HepG2 (cell line): Measurements from ENCODE around the gene TEDC2. TPM values are rescaled to one million over a fixed set of nuclear protein-coding genes. Genes with fewer than 3 reads are reported as not detected.

Experiments used
- ATAC-seq: fragments of 200-7000 bp; cut with Tn5 transposase; 3 replicates; pipeline ENCODE4 v1.9.1; 2020; ENCODE audit warnings: mild to moderate bottlenecking, moderate library complexity
- BruUV-seq: library from RNA; stranded (reverse); fragments of 400-500 nt; replicated peaks from 2 replicates; lab custom pipeline; 2021; lab: Mats Ljungman, UMichigan
- CTCF ChIA-PET: fragments of 300-600 bp; formaldehyde crosslinking; extraction: SDS; loops from one replicate; lab custom pipeline; 2021; ENCODE audit warnings: low total read pairs, inconsistent platforms, low intra/inter-chr PET ratio; lab: Yijun Ruan, JAX
- POLR2A ChIA-PET: fragments of 350-600 bp; sonication (Branson Sonifier 250); formaldehyde crosslinking; loops from one replicate; lab custom pipeline; 2020; ENCODE audit warnings: antibody characterized with exemption, inconsistent platforms; lab: Yijun Ruan, JAX
- DNase-seq: peaks from one replicate; pipeline ENCODE4 v3.0.0-alpha.2; 2015; ENCODE audit warnings: low spot score
- FAIRE-seq: peaks from 3 replicates; lab custom pipeline; 2011; peaks lifted over from hg19 to GRCh38; lab: Jason Lieb, UNC
- H2AFZ ChIP-seq: one replicate; pipeline ENCODE4 v1.6.1; 2011; ENCODE audit warnings: low read length, inconsistent platforms
- H3K27ac ChIP-seq: fragments of 300-600 bp; 3 replicates; pipeline ENCODE4 v1.8.0; 2011; ENCODE audit warnings: mixed run types, mild to moderate bottlenecking, mixed read lengths, low read length, inconsistent platforms; ENCODE audit not compliant: insufficient read depth; ENCODE audit errors: extremely low read length
- H3K27me3 ChIP-seq, 2 experiments: fragments of 200-600 bp in 1 of 2; 2 replicates in 1 of 2; 3 replicates in 1 of 2; pipeline versions ENCODE4 v1.6.0 to v1.8.0; 2011; ENCODE audit warnings: low read length in 2 of 2, mild to moderate bottlenecking in 2 of 2, moderate library complexity in 2 of 2, inconsistent platforms in 1 of 2; ENCODE audit not compliant: insufficient read depth in 2 of 2, control insufficient read depth in 1 of 2
- H3K36me3 ChIP-seq, 2 experiments: fragments of 200-600 bp in 1 of 2; replicated peaks in 1 of 2; 2 replicates in 1 of 2; 3 replicates in 1 of 2; pipeline versions ENCODE4 v1.5.1 to v1.8.0; 2011; ENCODE audit warnings: low read length in 2 of 2, inconsistent platforms in 1 of 2; ENCODE audit not compliant: insufficient read depth in 2 of 2, control insufficient read depth in 1 of 2
- H3K4me1 ChIP-seq: 2 replicates; pipeline ENCODE4 v1.5.1; 2012; ENCODE audit warnings: low read length, inconsistent platforms; ENCODE audit not compliant: insufficient read depth
- H3K4me2 ChIP-seq: 2 replicates; pipeline ENCODE4 v1.6.0; 2011; ENCODE audit warnings: low read depth, low read length, inconsistent platforms
- H3K4me3 ChIP-seq, 3 experiments: fragments of 200-600 bp in 1 of 3; sonication (generic), shearing (Covaris generic) in 1 of 3; replicated peaks in 1 of 3; 2 replicates each; pipeline ENCODE4 v1.5.1; 2011 to 2016; ENCODE audit warnings: low read length in 3 of 3, inconsistent platforms in 2 of 3, low read depth in 2 of 3, mild to moderate bottlenecking in 2 of 3, control low read depth in 1 of 3, mixed read lengths in 1 of 3; ENCODE audit not compliant: insufficient read depth in 1 of 3
- H3K79me2 ChIP-seq: one replicate; pipeline ENCODE4 v1.6.1; 2011; ENCODE audit warnings: low read length, inconsistent platforms; ENCODE audit not compliant: insufficient read depth
- H3K9ac ChIP-seq: 2 replicates; pipeline ENCODE4 v1.6.0; 2011; ENCODE audit warnings: mild to moderate bottlenecking, low read depth, low read length, inconsistent platforms; ENCODE audit not compliant: insufficient read depth
- H3K9me3 ChIP-seq: 2 replicates; pipeline ENCODE4 v1.5.1; 2012; ENCODE audit warnings: mild to moderate bottlenecking, low read length
- H4K20me1 ChIP-seq: 2 replicates; pipeline ENCODE4 v1.6.0; 2011; ENCODE audit warnings: inconsistent platforms, mild to moderate bottlenecking, low read length, moderate library complexity; ENCODE audit not compliant: insufficient read depth
- CEBPB ChIP-seq: IDR thresholded peaks from 2 replicates; pipeline ENCODE4 v1.6.1; 2011; ENCODE audit warnings: low read depth, low read length, improper control_type of control experiment, borderline replicate concordance
- EP300 ChIP-seq, 3 experiments: sonication (generic) in 1 of 3; formaldehyde crosslinking in 1 of 3; IDR thresholded peaks; 2 replicates each; pipeline versions ENCODE4 v1.5.1 to v1.6.1; 2011 to 2020; ENCODE audit warnings: low read depth in 2 of 3, low read length in 2 of 3, borderline replicate concordance in 1 of 3, improper control_type of control experiment in 1 of 3, mild to moderate bottlenecking in 1 of 3, missing genetic modification reagents in 1 of 3, moderate library complexity in 1 of 3
- HOXA7 ChIP-seq: sonication (generic); formaldehyde crosslinking; IDR thresholded peaks from 2 replicates; pipeline ENCODE4 v1.8.1; 2022; ENCODE audit warnings: mild to moderate bottlenecking, missing genetic modification reagents, moderate library complexity
- MED1 ChIP-seq: sonication (generic); formaldehyde crosslinking; IDR thresholded peaks from 2 replicates; pipeline ENCODE4 v1.4.0; 2020; ENCODE audit warnings: missing genetic modification reagents
- NCOA5 ChIP-seq: sonication (generic); formaldehyde crosslinking; IDR thresholded peaks from 2 replicates; pipeline ENCODE4 v1.4.0; 2020; ENCODE audit warnings: missing genetic modification reagents
- NR2C2 ChIP-seq: sonication (generic); formaldehyde crosslinking; IDR thresholded peaks from 2 replicates; pipeline ENCODE4 v1.4.0; 2020; ENCODE audit warnings: missing genetic modification reagents, mild to moderate bottlenecking, moderate library complexity, borderline replicate concordance
- SALL1 ChIP-seq: sonication (generic); formaldehyde crosslinking; IDR thresholded peaks from 2 replicates; pipeline ENCODE4 v1.8.0; 2022; ENCODE audit warnings: mild to moderate bottlenecking, missing genetic modification reagents
- SOX5 ChIP-seq: IDR thresholded peaks from 2 replicates; pipeline ENCODE4 v1.6.1; 2016; ENCODE audit warnings: borderline replicate concordance
- SOX6 ChIP-seq, 2 experiments: fragments of 450-650 bp in 1 of 2; sonication (generic) in 1 of 2; formaldehyde crosslinking in 1 of 2; IDR thresholded peaks; 2 replicates each; pipeline versions ENCODE4 v1.4.0 to v1.6.1; 2017 to 2020; ENCODE audit warnings: antibody characterized with exemption in 1 of 2, mild to moderate bottlenecking in 1 of 2, missing genetic modification reagents in 1 of 2
- ZNF225 ChIP-seq: sonication (generic); formaldehyde crosslinking; IDR thresholded peaks from 2 replicates; pipeline ENCODE4 v1.4.0; 2020; ENCODE audit warnings: mild to moderate bottlenecking, missing genetic modification reagents
- ZNF296 ChIP-seq: sonication (generic); formaldehyde crosslinking; conservative IDR thresholded peaks from 2 replicates; pipeline ENCODE4 v1.5.0; 2020; ENCODE audit warnings: mild to moderate bottlenecking, missing genetic modification reagents
- WGBS: methylation state at CpG from one replicate; pipeline ENCODE4 v1.1.6; 2017; ENCODE audit warnings: low lambda C conversion rate; 5-methylcytosine and 5-hydroxymethylcytosine counted together
- in situ Hi-C: cut with HindIII; loops from 2 replicates; pipeline ENCODE4 v1.10.0; 2017; ENCODE audit warnings: low pct_unique_long_range_greater_than_20kb; ENCODE audit not compliant: extremely low pct_ligation_motif_present
- intact Hi-C: fragments of 100-400 bp; cut with micrococcal nuclease; formaldehyde crosslinking; loops from one replicate; pipeline ENCODE4 v1.10.0; 2022; ENCODE audit not compliant: unreplicated experiment
- polyA plus RNA-seq, 8 experiments: library from polyadenylated mRNA; depleted of rRNA in 3 of 8; stranded (reverse) in 7 of 8; unstranded in 1 of 8; fragments of >200 nt; fragmentation: Illumina TruSeq in 4 of 8; extraction: Trizol in 4 of 8; gene quantifications; 2 replicates each; pipeline versions ENCODE4 v1.2.1 to v1.2.3, GENCODE V29; 2011 to 2016; ENCODE audit warnings: low read depth in 4 of 8, missing spikeins in 1 of 8, mixed read lengths in 1 of 8; ENCODE audit not compliant: insufficient read depth in 1 of 8
- total RNA-seq, 5 experiments: library from RNA; depleted of rRNA; stranded (reverse); fragments of >200 nt; fragmentation: Illumina TruSeq; extraction: Trizol; gene quantifications; 2 replicates each; pipeline ENCODE4 v1.2.3, GENCODE V29; 2016; ENCODE audit warnings: low read depth in 1 of 5
- TF ChIP-seq, protein P1 (sequence below): IDR thresholded peaks from 2 replicates; pipeline ENCODE4 v1.6.1; 2012; ENCODE audit warnings: low read depth, low read length, improper control_type of control experiment
- TF ChIP-seq, protein P2 (sequence below): sonication (generic); formaldehyde crosslinking; IDR thresholded peaks from 2 replicates; pipeline ENCODE4 v1.4.0; 2020; ENCODE audit warnings: mild to moderate bottlenecking, missing genetic modification reagents, borderline replicate concordance
- TF ChIP-seq, protein P3 (sequence below): fragments of 450-650 bp; IDR thresholded peaks from 2 replicates; pipeline ENCODE4 v1.6.1; 2017; ENCODE audit warnings: mild to moderate bottlenecking

Gene TEDC2
- total and polyA plus RNA-seq, 2 of the 13 experiments (the other 11 are each of a cell fraction or from before 2014, with no cell fraction given): 6.2 to 24.4 TPM

DNA sequence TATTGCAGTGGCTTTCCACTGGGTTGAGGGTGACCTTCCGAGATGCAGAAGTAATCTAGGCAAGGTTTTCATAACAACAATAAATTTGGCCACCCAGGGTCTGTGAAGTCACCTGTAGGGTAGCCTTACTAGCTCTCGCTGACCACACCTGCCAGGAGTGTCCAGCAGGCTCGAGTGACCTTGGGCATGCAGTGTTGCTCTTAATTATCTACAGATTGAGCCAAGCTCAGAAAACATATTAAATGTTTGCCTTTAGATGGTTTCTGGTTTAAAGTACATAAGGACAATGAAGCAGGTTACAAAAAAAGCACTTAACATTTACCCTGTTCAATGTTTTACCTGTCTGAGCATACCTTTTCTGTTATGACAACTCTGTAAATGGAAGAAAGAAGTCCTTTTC, 16.8 kb downstream of the TEDC2 start (continued):
- TF ChIP-seq SOX6 (IDR thresholded peaks at IDR 0.05) (no peak), SOX6 (CRISPR knock-in tag; IDR thresholded peaks at IDR 0.05) (peak; percentile 72; the same call in 1 of the 2 replicates), HOXA7 (CRISPR knock-in tag) (no peak), ZNF296 (CRISPR knock-in tag) (peak; percentile 77; the same call in 1 of the 2 replicates), ZNF225 (CRISPR knock-in tag) (no peak), NR2C2 (CRISPR knock-in tag) (0 out of 2 replicates have a peak, but pooled peaks have one; percentile 12), SOX5 (CRISPR knock-in tag) (peak; percentile 41; the same call in 1 of the 2 replicates), NCOA5 (no peak), SALL1 (CRISPR knock-in tag) (peak; percentile 44; the same call in 1 of the 2 replicates)
- TF ChIP-seq, protein P1, sequence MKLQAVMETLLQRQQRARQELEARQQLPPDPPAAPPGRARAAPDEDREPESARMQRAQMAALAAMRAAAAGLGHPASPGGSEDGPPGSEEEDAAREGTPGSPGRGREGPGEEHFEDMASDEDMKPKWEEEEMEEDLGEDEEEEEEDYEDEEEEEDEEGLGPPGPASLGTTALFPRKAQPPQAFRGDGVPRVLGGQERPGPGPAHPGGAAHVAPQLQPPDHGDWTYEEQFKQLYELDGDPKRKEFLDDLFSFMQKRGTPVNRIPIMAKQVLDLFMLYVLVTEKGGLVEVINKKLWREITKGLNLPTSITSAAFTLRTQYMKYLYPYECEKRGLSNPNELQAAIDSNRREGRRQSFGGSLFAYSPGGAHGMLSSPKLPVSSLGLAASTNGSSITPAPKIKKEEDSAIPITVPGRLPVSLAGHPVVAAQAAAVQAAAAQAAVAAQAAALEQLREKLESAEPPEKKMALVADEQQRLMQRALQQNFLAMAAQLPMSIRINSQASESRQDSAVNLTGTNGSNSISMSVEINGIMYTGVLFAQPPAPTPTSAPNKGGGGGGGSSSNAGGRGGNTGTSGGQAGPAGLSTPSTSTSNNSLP: peak; percentile 32; the same call in 1 of the 2 replicates

DNA sequence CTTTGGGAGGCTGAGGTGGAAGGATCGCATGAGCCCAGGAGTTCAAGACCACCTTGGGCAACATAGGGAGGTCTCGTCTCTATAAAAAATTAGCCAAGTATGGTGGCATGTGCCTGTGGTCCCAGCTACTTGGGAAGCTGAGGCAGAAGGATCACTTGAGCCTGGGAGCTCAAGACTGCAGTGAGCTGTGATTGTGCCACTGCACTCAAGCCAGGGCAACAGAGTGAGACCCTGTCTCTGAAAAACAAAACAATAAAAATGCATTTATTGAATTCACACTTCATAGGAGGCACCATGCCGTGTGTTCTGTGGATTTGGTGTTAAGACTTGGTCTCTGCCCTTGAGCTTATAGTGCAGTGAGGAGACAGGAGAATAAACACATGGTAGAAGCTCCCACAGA, 17.4 kb downstream of the TEDC2 start:
- Histone ChIP-seq H3K79me2 (peaks cover 36% of the 10 kb centered on the region), H3K9ac (no peak overlapping the region), H3K36me3 (peaks cover 2 to 5% of the 10 kb centered on the region in 2 experiments; a peak in 2 of 5 replicates), H2AFZ (no peak overlapping the region), H3K4me2 (peak overlapping the region; percentile 88), H3K4me1 (peaks cover 63% of the 10 kb centered on the region), H3K27me3 (peaks cover 0 to 1% of the 10 kb centered on the region in 2 experiments; a peak in 2 of 5 replicates), H4K20me1 (peaks cover 20% of the 10 kb centered on the region), H3K4me3 (no peak overlapping the region), H3K9me3 (no peaks in the 10 kb centered on the region), H3K27ac (peak overlapping the region; percentile 53)
- WGBS: 66% methylated on average over 3 of the region's 3 CpGs
- in situ Hi-C loops: no loop called here
- BruUV-seq: no TSS peak
- CTCF ChIA-PET: no interaction called here
- ATAC-seq (no peak), FAIRE-seq (no peak), DNase-seq (no peak)
- POLR2A ChIA-PET: interaction anchor here (1.0 to 1.5 kb wide), 3 partner anchors 37 to 226 kb away, joined by 3 to 8 read pairs (median 4); partner anchors contain the start of genes ATP6V0C and ECI1
- intact Hi-C loops: no loop called here
- no peak for TF ChIP-seq MED1 (CRISPR knock-in tag)
- TF ChIP-seq EP300 (IDR thresholded peaks at IDR 0.05; ENCODE audit: low read depth in 2 of 2, low read length in 2 of 2): no peak
- no peak for TF ChIP-seq EP300 (CRISPR knock-in tag; IDR thresholded peaks at IDR 0.05; ENCODE audit: borderline replicate concordance)
- TF ChIP-seq SOX5 (CRISPR knock-in tag): no peak
- TF ChIP-seq, protein P2, sequence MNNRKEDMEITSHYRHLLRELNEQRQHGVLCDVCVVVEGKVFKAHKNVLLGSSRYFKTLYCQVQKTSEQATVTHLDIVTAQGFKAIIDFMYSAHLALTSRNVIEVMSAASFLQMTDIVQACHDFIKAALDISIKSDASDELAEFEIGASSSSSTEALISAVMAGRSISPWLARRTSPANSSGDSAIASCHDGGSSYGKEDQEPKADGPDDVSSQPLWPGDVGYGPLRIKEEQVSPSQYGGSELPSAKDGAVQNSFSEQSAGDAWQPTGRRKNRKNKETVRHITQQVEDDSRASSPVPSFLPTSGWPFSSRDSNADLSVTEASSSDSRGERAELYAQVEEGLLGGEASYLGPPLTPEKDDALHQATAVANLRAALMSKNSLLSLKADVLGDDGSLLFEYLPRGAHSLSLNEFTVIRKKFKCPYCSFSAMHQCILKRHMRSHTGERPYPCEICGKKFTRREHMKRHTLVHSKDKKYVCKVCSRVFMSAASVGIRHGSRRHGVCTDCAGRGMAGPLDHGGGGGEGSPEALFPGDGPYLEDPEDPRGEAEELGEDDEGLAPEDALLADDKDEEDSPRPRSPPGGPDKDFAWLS (CRISPR knock-in tag): no peak
- TF ChIP-seq CEBPB: no peak
- TF ChIP-seq, protein P3, sequence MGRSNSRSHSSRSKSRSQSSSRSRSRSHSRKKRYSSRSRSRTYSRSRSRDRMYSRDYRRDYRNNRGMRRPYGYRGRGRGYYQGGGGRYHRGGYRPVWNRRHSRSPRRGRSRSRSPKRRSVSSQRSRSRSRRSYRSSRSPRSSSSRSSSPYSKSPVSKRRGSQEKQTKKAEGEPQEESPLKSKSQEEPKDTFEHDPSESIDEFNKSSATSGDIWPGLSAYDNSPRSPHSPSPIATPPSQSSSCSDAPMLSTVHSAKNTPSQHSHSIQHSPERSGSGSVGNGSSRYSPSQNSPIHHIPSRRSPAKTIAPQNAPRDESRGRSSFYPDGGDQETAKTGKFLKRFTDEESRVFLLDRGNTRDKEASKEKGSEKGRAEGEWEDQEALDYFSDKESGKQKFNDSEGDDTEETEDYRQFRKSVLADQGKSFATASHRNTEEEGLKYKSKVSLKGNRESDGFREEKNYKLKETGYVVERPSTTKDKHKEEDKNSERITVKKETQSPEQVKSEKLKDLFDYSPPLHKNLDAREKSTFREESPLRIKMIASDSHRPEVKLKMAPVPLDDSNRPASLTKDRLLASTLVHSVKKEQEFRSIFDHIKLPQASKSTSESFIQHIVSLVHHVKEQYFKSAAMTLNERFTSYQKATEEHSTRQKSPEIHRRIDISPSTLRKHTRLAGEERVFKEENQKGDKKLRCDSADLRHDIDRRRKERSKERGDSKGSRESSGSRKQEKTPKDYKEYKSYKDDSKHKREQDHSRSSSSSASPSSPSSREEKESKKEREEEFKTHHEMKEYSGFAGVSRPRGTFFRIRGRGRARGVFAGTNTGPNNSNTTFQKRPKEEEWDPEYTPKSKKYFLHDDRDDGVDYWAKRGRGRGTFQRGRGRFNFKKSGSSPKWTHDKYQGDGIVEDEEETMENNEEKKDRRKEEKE: no peak
